Tibial nerve (tissue), 4 donors: Measurements from ENCODE around the gene MTMR10. TPM values are rescaled to one million over a fixed set of nuclear protein-coding genes. Genes with fewer than 3 reads are reported as not detected.

Source experiments
- DNase-seq, 2 donors: peaks; one replicate each; pipeline ENCODE4 v3.0.0-alpha.2; 2019; ENCODE audit warnings: low spot score in 2 of 2
- H3K27ac ChIP-seq, 4 donors: fragments of 200-600 bp; sonication (generic) in 3 of 4; one replicate each; pipeline ENCODE4 v1.5.1; 2017 to 2019; ENCODE audit warnings: mild to moderate bottlenecking in 1 of 4
- H3K27me3 ChIP-seq, 2 donors: fragments of 200-600 bp; sonication (generic) in 1 of 2; one replicate each; pipeline versions ENCODE4 v1.5.1 to v1.6.0; 2017 to 2019
- H3K36me3 ChIP-seq, 3 donors: fragments of 200-600 bp; sonication (generic); one replicate each; pipeline ENCODE4 v1.5.1; 2018 to 2019
- H3K4me1 ChIP-seq, 4 donors: fragments of 200-600 bp; sonication (generic) in 3 of 4; one replicate each; pipeline ENCODE4 v1.5.1; 2017 to 2019
- H3K4me3 ChIP-seq, 4 donors: fragments of 200-600 bp; sonication (generic) in 3 of 4; one replicate each; pipeline ENCODE4 v1.5.1; 2017 to 2019; ENCODE audit warnings: mild to moderate bottlenecking in 1 of 4, moderate library complexity in 1 of 4
- H3K9me3 ChIP-seq, 4 donors: fragments of 200-600 bp; sonication (generic) in 3 of 4; one replicate each; pipeline ENCODE4 v1.5.1; 2017 to 2019
- EP300 ChIP-seq, 2 donors: sonication (generic); formaldehyde crosslinking; IDR thresholded peaks; one replicate each; pipeline ENCODE4 v1.6.1; 2017; ENCODE audit warnings: antibody characterized with exemption in 2 of 2, mild to moderate bottlenecking in 1 of 2
- POLR2A ChIP-seq, 2 donors: fragments of 450-650 bp; IDR thresholded peaks; one replicate each; pipeline ENCODE4 v1.6.1; 2017; ENCODE audit warnings: antibody characterized with exemption in 2 of 2, mild to moderate bottlenecking in 2 of 2, moderate library complexity in 2 of 2
- whole genome bisulfite sequencing, 2 donors: methylation state at CpG; one replicate each; pipeline ENCODE4 v1.1.5; 2018; 5-methylcytosine and 5-hydroxymethylcytosine counted together
- total RNA-seq, 4 donors: library from RNA; depleted of rRNA; stranded (reverse); fragments of >200 nt; gene quantifications; one replicate each; pipeline ENCODE4 v1.1.0, GENCODE V29; 2016
- TF ChIP-seq, protein P1 (sequence below), 5 experiments: fragments of 200-600 bp in 3 of 5; fragments of 450-650 bp in 2 of 5; sonication (generic) in 3 of 5; IDR thresholded peaks; one replicate each; pipeline ENCODE4 v1.5.1; 2016 to 2019; ENCODE audit warnings: antibody characterized with exemption in 5 of 5, mild to moderate bottlenecking in 3 of 5, moderate library complexity in 2 of 5

Gene MTMR10
- total RNA-seq, 4 donors from 2014 or later: 44.4 to 58.6 (median 53.8) TPM

DNA sequence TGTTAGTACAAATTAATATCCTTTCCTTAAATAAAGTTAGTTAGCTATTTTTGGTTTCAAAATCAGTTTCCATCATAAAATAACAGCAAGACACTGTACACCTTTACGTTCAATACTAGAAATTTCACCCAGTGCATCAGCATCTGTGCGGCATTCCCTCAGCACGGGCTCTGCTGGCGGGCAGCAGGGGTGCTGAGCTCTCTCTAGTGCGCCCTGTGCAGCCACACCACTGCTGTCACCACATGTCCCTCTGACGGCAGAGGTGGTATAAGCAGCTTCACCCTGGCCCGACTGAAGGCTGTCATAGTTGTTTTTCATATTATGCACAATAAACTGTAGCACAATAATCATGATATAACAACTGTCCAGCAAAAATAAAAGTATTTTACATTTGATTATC lies 52.3 kb downstream of the MTMR10 start:
- H3K4me1 ChIP-seq: no peaks in the 10 kb centered on the region
- no peaks in the 10 kb centered on the region for H3K27me3 ChIP-seq
- no peak for DNase-seq
- TF ChIP-seq EP300 (IDR thresholded peaks at IDR 0.05): no peak
- TF ChIP-seq, protein P1, sequence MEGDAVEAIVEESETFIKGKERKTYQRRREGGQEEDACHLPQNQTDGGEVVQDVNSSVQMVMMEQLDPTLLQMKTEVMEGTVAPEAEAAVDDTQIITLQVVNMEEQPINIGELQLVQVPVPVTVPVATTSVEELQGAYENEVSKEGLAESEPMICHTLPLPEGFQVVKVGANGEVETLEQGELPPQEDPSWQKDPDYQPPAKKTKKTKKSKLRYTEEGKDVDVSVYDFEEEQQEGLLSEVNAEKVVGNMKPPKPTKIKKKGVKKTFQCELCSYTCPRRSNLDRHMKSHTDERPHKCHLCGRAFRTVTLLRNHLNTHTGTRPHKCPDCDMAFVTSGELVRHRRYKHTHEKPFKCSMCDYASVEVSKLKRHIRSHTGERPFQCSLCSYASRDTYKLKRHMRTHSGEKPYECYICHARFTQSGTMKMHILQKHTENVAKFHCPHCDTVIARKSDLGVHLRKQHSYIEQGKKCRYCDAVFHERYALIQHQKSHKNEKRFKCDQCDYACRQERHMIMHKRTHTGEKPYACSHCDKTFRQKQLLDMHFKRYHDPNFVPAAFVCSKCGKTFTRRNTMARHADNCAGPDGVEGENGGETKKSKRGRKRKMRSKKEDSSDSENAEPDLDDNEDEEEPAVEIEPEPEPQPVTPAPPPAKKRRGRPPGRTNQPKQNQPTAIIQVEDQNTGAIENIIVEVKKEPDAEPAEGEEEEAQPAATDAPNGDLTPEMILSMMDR (IDR thresholded peaks at IDR 0.05): no peak
- TF ChIP-seq POLR2A (IDR thresholded peaks at IDR 0.05): no peak
- peaks cover 2 to 96% (median 25%) of the 10 kb centered on the region in 3 donors for H3K36me3 ChIP-seq
- H3K27ac ChIP-seq: no peak overlapping the region
- peaks cover 0 to 2% (median 0%) of the 10 kb centered on the region in 4 donors for H3K9me3 ChIP-seq
- H3K4me3 ChIP-seq: no peak overlapping the region
- 90 to 94% methylated on average over 7 of the region's 7 CpGs for WGBS, 2 donors

DNA sequence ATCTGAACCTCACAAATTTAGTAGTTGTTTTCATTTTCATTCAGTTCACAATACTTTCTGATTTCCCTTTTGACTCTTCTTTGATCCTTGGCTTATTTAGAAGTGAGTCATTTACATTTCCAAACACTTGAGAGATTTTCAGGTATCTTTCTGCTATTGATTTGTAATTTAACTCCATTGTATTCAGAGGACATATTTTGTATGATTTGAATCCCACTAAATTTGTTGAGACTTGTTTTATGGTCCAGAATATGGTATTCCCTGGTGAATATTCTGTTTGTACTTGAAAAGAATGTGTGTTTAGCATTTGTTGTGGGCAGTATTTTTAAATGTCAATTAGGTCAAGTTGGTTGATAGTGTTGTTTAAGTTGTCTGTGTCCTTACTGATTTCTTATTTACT lies 58.1 kb downstream of the MTMR10 start:
- DNase-seq: no peak
- TF ChIP-seq EP300 (IDR thresholded peaks at IDR 0.05) (no peak), POLR2A (IDR thresholded peaks at IDR 0.05) (no peak)
- TF ChIP-seq, protein P1 (IDR thresholded peaks at IDR 0.05): no peak
- Histone ChIP-seq H3K27ac (no peak overlapping the region), H3K9me3 (no peaks in the 10 kb centered on the region), H3K4me3 (no peak overlapping the region), H3K36me3 (peaks cover 4 to 76% (median 8%) of the 10 kb centered on the region in 3 donors), H3K4me1 (no peaks in the 10 kb centered on the region), H3K27me3 (no peaks in the 10 kb centered on the region)

GRCh38 chr15:30930422-30930821 lies 61.0 kb downstream of the MTMR10 start:
- Histone ChIP-seq H3K9me3 (no peaks in the 10 kb centered on the region), H3K4me1 (peaks cover 0 to 6% (median 0%) of the 10 kb centered on the region in 4 donors), H3K36me3 (peaks cover 4 to 77% (median 11%) of the 10 kb centered on the region in 3 donors), H3K27ac (no peak overlapping the region), H3K4me3 (no peak overlapping the region), H3K27me3 (no peaks in the 10 kb centered on the region)
- TF ChIP-seq, protein P1 (IDR thresholded peaks at IDR 0.05): no peak
- TF ChIP-seq POLR2A (IDR thresholded peaks at IDR 0.05) (no peak), EP300 (IDR thresholded peaks at IDR 0.05) (no peak)
- WGBS, 2 donors: 91 to 97% methylated on average over 8 of the region's 8 CpGs
- no peak for DNase-seq

GRCh38 chr15:30929982-30930381 lies 61.4 kb downstream of the MTMR10 start:
- no peak for DNase-seq
- Histone ChIP-seq H3K27me3 (no peaks in the 10 kb centered on the region), H3K4me1 (peaks cover 0 to 10% (median under 1%) of the 10 kb centered on the region in 4 donors), H3K9me3 (no peaks in the 10 kb centered on the region), H3K4me3 (no peak overlapping the region), H3K27ac (no peak overlapping the region), H3K36me3 (peaks cover 4 to 77% (median 15%) of the 10 kb centered on the region in 3 donors)
- TF ChIP-seq, protein P1 (IDR thresholded peaks at IDR 0.05): no peak
- TF ChIP-seq POLR2A (IDR thresholded peaks at IDR 0.05): no peak
- no peak for TF ChIP-seq EP300 (IDR thresholded peaks at IDR 0.05)
- WGBS, 2 donors: 100% methylated on average over 4 of the region's 4 CpGs

DNA sequence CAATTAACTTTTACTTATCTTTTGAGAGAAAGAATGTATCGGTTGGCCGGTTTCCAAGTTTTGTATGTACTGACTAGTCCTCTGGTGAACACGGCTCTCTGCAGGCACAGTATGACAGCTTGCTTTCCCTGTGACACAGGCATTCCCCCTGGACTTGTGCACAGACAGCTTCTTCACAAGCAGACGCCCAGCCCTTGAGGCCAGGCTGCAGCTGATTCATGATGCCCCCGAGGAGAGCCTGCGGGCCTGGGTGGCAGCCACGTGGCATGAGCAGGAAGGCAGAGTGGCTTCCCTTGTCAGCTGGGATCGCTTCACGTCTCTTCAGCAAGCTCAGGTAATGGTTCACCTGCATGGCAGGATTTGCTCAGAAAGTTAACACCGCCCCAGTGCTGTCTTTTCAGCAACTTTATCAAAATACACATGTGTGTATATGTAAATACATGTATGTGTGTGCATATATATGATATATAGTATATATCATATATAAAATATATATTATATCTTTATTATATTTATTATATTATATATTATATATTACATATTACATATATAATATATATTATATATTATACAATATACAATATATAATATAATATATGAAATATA lies 62.3 kb downstream of the MTMR10 start:
- Histone ChIP-seq H3K27ac (no peak overlapping the region), H3K9me3 (no peaks in the 10 kb centered on the region), H3K36me3 (peaks cover 4 to 79% (median 15%) of the 10 kb centered on the region in 3 donors), H3K27me3 (no peaks in the 10 kb centered on the region), H3K4me3 (no peak overlapping the region), H3K4me1 (peaks cover 0 to 18% (median 7%) of the 10 kb centered on the region in 4 donors)
- TF ChIP-seq EP300 (IDR thresholded peaks at IDR 0.05): no peak
- TF ChIP-seq, protein P1 (IDR thresholded peaks at IDR 0.05): no peak
- no peak for TF ChIP-seq POLR2A (IDR thresholded peaks at IDR 0.05)
- WGBS, 2 donors: 84 to 87% methylated on average over 10 of the region's 10 CpGs
- no peak for DNase-seq
